CD4-positive, alpha-beta T cell (primary cell): ENCODE results near the gene VAV2. TPM values are rescaled to one million over a fixed set of nuclear protein-coding genes. Genes with fewer than 3 reads are reported as not detected.

Experiments used
- ATAC-seq: fragments of 200-7000 bp; cut with Tn5 transposase; one replicate; pipeline ENCODE4 v1.10.0; 2022; ENCODE audit warnings: mild to moderate bottlenecking; ENCODE audit not compliant: poor library complexity
- CTCF ChIA-PET: fragments of 350-600 bp; sonication (Branson Sonifier 250); formaldehyde crosslinking; loops from one replicate; lab custom pipeline; 2021; ENCODE audit warnings: antibody characterized with exemption, inconsistent platforms; lab: Charles Lee
- POLR2A ChIA-PET: fragments of 350-600 bp; sonication (Branson Sonifier 250); formaldehyde crosslinking; loops from one replicate; lab custom pipeline; 2021; ENCODE audit warnings: antibody characterized with exemption, inconsistent platforms; lab: Charles Lee
- DNase-seq, 14 experiments: peaks; one replicate each; pipeline ENCODE4 v3.0.0-alpha.2; 2013 to 2020; ENCODE audit warnings: mixed read lengths in 2 of 14
- H3K27ac ChIP-seq, 2 donors: one replicate each; pipeline versions ENCODE4 v1.5.1 to v1.7.0; 2013; ENCODE audit warnings: low read length in 2 of 2, low read depth in 1 of 2, mild to moderate bottlenecking in 1 of 2
- H3K27me3 ChIP-seq, 2 experiments: 1 replicate in 1 of 2; 2 replicates in 1 of 2; pipeline versions ENCODE4 v1.6.1 to v1.7.0; 2013; ENCODE audit warnings: low read length in 2 of 2, control low read depth in 1 of 2, mild to moderate bottlenecking in 1 of 2, moderate library complexity in 1 of 2; ENCODE audit not compliant: insufficient read depth in 2 of 2, control insufficient read depth in 1 of 2
- H3K36me3 ChIP-seq: one replicate; pipeline ENCODE4 v1.6.1; 2013; ENCODE audit warnings: low read length, control low read depth; ENCODE audit not compliant: insufficient read depth
- H3K4me1 ChIP-seq: one replicate; pipeline ENCODE4 v1.6.1; 2013; ENCODE audit warnings: low read length, control low read depth; ENCODE audit not compliant: insufficient read depth
- H3K4me3 ChIP-seq: one replicate; pipeline ENCODE4 v1.5.1; 2013; ENCODE audit warnings: mild to moderate bottlenecking, low read length, moderate library complexity
- H3K9me3 ChIP-seq, 2 experiments: 1 replicate in 1 of 2; 2 replicates in 1 of 2; pipeline versions ENCODE4 v1.6.1 to v1.7.0; 2013; ENCODE audit warnings: low read length in 2 of 2, mild to moderate bottlenecking in 2 of 2, control low read depth in 1 of 2, moderate library complexity in 1 of 2; ENCODE audit not compliant: control insufficient read depth in 1 of 2, insufficient read depth in 1 of 2
- H3K27ac Mint-ChIP-seq: one replicate; pipeline ENCODE4 v1.8.0; 2020; ENCODE audit warnings: mixed read lengths
- H3K27me3 Mint-ChIP-seq: one replicate; pipeline ENCODE4 v1.8.0; 2021; ENCODE audit warnings: mixed read lengths
- H3K36me3 Mint-ChIP-seq: one replicate; pipeline ENCODE4 v1.8.0; 2021; ENCODE audit warnings: low read depth, mixed read lengths
- H3K4me1 Mint-ChIP-seq: one replicate; pipeline ENCODE4 v1.8.0; 2021; ENCODE audit warnings: low read depth, mixed read lengths
- H3K4me3 Mint-ChIP-seq: one replicate; pipeline ENCODE4 v1.8.0; 2020; ENCODE audit warnings: mild to moderate bottlenecking, mixed read lengths
- H3K9me3 Mint-ChIP-seq: one replicate; pipeline ENCODE4 v1.8.0; 2020; ENCODE audit warnings: mixed read lengths
- intact Hi-C, 2 experiments: fragments of 100-400 bp; cut with DNase I in 1 of 2; cut with micrococcal nuclease in 1 of 2; formaldehyde crosslinking; loops; one replicate each; pipeline versions ENCODE4 v1.15.1 to v1.9.0; 2023 to 2025; cut with DNase I, micrococcal nuclease
- total RNA-seq, 174 experiments: library from RNA in 2 of 174; stranded (reverse) in 2 of 174; gene quantifications; one replicate each; pipeline ENCODE4 v1.2.3 and lab custom pipeline; 2021 to 2026
- TF ChIP-seq, protein P1 (sequence below): fragments of 200-600 bp; IDR thresholded peaks from one replicate; pipeline ENCODE4 v1.8.0; 2022; ENCODE audit warnings: antibody characterized with exemption, mild to moderate bottlenecking

Gene VAV2
- total RNA-seq, 2 experiments from 2014 or later = 1.6 to 1.7 TPM

DNA sequence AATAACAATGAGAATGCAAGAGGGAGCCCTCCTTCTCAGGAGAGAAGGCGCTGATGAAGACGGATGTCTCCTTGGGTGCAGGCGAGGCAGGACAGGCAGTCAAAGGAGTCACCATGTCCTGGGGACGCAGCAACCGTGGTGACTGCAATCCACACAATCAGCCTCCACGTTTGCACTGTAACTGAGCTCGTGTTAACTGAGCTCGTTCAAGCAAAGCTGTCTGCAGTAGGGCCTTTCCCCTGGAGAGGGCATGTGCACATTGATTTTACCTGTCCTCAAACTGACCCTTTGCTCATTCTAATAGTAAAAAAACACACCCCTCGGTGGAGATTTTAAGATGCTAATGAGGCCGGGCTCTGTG, 256.7 kb downstream of the VAV2 start:
- Histone ChIP-seq H3K27ac (no peak overlapping the region), H3K9me3 (no peaks in the 10 kb centered on the region), H3K36me3 (no peaks in the 10 kb centered on the region), H3K27me3 (no peaks in the 10 kb centered on the region), H3K4me3 (no peak overlapping the region), H3K4me1 (peaks cover 15% of the 10 kb centered on the region)
- Mint-ChIP-seq H3K9me3 (no peaks in the 10 kb centered on the region), H3K4me3 (no peak overlapping the region), H3K27me3 (no peaks in the 10 kb centered on the region), H3K27ac (no peak overlapping the region), H3K36me3 (no peaks in the 10 kb centered on the region), H3K4me1 (peaks cover 9% of the 10 kb centered on the region)
- TF ChIP-seq, protein P1, sequence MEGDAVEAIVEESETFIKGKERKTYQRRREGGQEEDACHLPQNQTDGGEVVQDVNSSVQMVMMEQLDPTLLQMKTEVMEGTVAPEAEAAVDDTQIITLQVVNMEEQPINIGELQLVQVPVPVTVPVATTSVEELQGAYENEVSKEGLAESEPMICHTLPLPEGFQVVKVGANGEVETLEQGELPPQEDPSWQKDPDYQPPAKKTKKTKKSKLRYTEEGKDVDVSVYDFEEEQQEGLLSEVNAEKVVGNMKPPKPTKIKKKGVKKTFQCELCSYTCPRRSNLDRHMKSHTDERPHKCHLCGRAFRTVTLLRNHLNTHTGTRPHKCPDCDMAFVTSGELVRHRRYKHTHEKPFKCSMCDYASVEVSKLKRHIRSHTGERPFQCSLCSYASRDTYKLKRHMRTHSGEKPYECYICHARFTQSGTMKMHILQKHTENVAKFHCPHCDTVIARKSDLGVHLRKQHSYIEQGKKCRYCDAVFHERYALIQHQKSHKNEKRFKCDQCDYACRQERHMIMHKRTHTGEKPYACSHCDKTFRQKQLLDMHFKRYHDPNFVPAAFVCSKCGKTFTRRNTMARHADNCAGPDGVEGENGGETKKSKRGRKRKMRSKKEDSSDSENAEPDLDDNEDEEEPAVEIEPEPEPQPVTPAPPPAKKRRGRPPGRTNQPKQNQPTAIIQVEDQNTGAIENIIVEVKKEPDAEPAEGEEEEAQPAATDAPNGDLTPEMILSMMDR = no peak
- ChIA-PET POLR2A (no interaction called here), CTCF (no interaction called here)
- intact Hi-C loops = no loop called here
- no peak for ATAC-seq
- DNase-seq = no peak

DNA sequence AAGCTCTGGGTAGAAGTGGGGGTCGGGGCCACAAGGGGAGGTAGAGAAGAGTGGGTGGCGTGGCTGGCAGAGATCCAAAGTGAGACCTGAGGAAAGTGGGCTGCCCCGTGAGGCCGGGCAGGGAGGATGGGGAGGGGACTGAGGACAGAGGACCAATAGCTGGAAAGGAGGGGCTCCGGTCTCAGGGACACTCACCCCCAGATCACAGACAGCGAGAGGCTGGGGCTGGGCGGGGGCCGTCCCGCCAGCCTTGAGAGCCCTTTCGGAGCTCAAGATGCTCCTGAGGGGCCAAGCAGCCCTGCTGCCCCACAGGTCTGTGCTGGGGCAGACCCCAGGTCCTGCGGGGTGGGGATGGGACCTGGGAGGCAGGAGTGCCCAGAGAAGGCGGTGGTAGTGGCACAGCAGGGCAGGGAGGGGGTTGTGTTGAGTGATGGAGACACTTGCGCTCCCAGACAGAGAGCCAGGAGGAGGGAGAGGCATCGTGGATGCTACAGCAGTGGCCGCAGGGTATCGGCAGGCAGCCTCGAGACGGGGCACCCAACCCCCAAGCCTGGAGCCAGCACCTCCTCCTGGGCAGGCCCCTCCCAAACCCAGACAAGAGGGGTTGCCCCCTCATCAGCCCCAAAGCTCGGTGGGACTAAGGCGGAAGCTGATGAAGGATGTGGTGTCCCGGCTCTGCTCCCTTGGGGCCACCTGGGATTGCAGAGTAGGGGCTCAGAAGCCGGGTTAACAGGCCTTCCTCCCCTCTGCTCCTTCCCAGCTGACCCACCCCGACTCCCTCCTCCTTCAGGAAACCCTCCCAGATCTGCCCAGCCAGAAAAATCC, 257.3 kb downstream of the VAV2 start:
- no peak for ATAC-seq
- intact Hi-C loops = no loop called here
- Histone ChIP-seq H3K4me3 (no peak overlapping the region), H3K27ac (no peak overlapping the region), H3K36me3 (no peaks in the 10 kb centered on the region), H3K27me3 (no peaks in the 10 kb centered on the region), H3K4me1 (peaks cover 15% of the 10 kb centered on the region), H3K9me3 (no peaks in the 10 kb centered on the region)
- Mint-ChIP-seq H3K27ac (no peak overlapping the region), H3K27me3 (no peaks in the 10 kb centered on the region), H3K9me3 (no peaks in the 10 kb centered on the region), H3K4me1 (peaks cover 9% of the 10 kb centered on the region), H3K36me3 (no peaks in the 10 kb centered on the region), H3K4me3 (no peak overlapping the region)
- ChIA-PET POLR2A (interaction anchor here (0.5 kb wide), 1 partner anchor 601 kb away, joined by 3 read pairs; no protein-coding TSS in a partner anchor), CTCF (no interaction called here)
- no peak for DNase-seq
- TF ChIP-seq, protein P1 = no peak

DNA sequence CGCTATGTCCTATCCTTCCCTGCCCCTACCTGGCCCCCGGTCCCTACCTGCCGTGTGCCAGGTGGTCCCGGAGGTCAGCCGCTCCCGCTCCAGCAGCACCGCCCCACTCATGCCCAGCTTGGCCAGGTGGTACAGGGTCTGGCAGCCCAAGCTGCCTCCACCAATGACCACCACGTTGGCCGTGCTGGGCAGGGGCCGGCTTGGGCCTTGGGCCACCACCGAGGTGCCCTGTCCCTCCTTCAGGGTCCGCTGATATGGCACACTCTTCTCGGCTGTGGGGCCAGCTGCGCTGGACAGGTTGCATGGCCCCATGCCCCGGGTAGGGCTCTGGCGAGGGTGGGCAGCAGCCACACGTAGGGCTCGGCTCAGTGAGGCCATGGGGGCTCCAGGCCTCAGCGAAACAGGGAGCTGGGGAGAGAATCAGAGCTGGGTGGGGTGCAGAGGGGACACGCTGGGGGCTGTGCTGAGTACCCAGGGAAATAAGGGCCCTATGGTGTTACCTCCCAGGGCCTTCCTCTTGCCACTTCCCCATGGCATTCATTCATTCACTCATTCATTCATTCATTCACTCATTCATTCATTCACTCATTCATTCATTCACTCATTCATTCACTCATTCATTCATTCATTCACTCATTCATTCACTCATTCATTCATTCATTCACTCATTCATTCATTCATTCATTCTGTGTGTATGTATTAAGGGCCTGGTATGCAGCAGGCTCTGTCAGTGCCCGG, 258.2 kb downstream of the VAV2 start:
- no peaks in the 10 kb centered on the region for H3K27me3 Mint-ChIP-seq
- no peak overlapping the region for H3K4me3 Mint-ChIP-seq
- POLR2A ChIA-PET = interaction anchor here (0.5 kb wide), 1 partner anchor 600 kb away, joined by 3 read pairs; no protein-coding TSS in a partner anchor
- peaks cover 6% of the 10 kb centered on the region for H3K4me1 Mint-ChIP-seq
- no peaks in the 10 kb centered on the region for H3K9me3 Mint-ChIP-seq
- no peak overlapping the region for H3K4me3 ChIP-seq
- ATAC-seq (no peak), DNase-seq (no peak)
- no peaks in the 10 kb centered on the region for H3K27me3 ChIP-seq
- H3K27ac Mint-ChIP-seq = no peak overlapping the region
- H3K36me3 ChIP-seq = no peaks in the 10 kb centered on the region
- no peaks in the 10 kb centered on the region for H3K36me3 Mint-ChIP-seq
- no peaks in the 10 kb centered on the region for H3K9me3 ChIP-seq
- intact Hi-C loops = no loop called here
- TF ChIP-seq, protein P1 = no peak
- CTCF ChIA-PET = interaction anchor here (1.4 kb wide), 1 partner anchor 9 kb away, joined by 5 read pairs; no protein-coding TSS in a partner anchor
- no peak overlapping the region for H3K27ac ChIP-seq
- peaks cover 15% of the 10 kb centered on the region for H3K4me1 ChIP-seq
